Calu3 (cell line): Measurements from ENCODE around the gene ANXA3. TPM values are rescaled to one million over a fixed set of nuclear protein-coding genes. Genes with fewer than 3 reads are reported as not detected.

Experiments
- BruUV-seq: library from RNA; stranded (reverse); fragments of 400-500 nt; replicated peaks from 2 replicates; lab custom pipeline; 2021; lab: Mats Ljungman, UMichigan
- CTCF ChIA-PET: fragments of 300-600 bp; sonication (Branson Sonifier 250); formaldehyde crosslinking; loops from one replicate; lab custom pipeline; 2022; ENCODE audit warnings: antibody characterized with exemption; lab: Charles Lee
- DNase-seq: peaks from one replicate; pipeline ENCODE4 v3.0.0; 2022
- H3K27ac Mint-ChIP-seq: one replicate; pipeline ENCODE4 v1.8.0; 2022; ENCODE audit warnings: mixed read lengths; ENCODE audit not compliant: unreplicated experiment
- H3K27me3 Mint-ChIP-seq: one replicate; pipeline ENCODE4 v1.8.0; 2022; ENCODE audit warnings: mixed read lengths; ENCODE audit not compliant: unreplicated experiment
- H3K36me3 Mint-ChIP-seq: one replicate; pipeline ENCODE4 v1.8.0; 2022; ENCODE audit warnings: mild to moderate bottlenecking, moderate library complexity, mixed read lengths; ENCODE audit not compliant: insufficient read depth, unreplicated experiment
- H3K4me1 Mint-ChIP-seq: one replicate; pipeline ENCODE4 v1.8.0; 2022; ENCODE audit warnings: mild to moderate bottlenecking, low read depth, mixed read lengths; ENCODE audit not compliant: unreplicated experiment
- H3K4me3 Mint-ChIP-seq: one replicate; pipeline ENCODE4 v1.8.0; 2022; ENCODE audit warnings: mild to moderate bottlenecking, low read depth, moderate library complexity, mixed read lengths; ENCODE audit not compliant: unreplicated experiment
- H3K9me3 Mint-ChIP-seq: one replicate; pipeline ENCODE4 v1.8.0; 2022; ENCODE audit warnings: low read depth, mixed read lengths; ENCODE audit not compliant: unreplicated experiment
- intact Hi-C: fragments of 100-400 bp; cut with micrococcal nuclease; formaldehyde crosslinking; loops from one replicate; pipeline ENCODE4 v1.10.0; 2022; ENCODE audit not compliant: unreplicated experiment
- total RNA-seq: library from RNA; stranded (reverse); gene quantifications from 2 replicates; pipeline ENCODE4 v1.2.3, GENCODE V29; 2022
- TF ChIP-seq, protein P1 (sequence below): fragments of 200-600 bp; IDR thresholded peaks from one replicate; pipeline ENCODE4 v1.8.0; 2022; ENCODE audit warnings: antibody characterized with exemption; ENCODE audit not compliant: unreplicated experiment

Gene ANXA3
- total RNA-seq, 1 experiment from 2014 or later = 188 TPM

- intact Hi-C loops = no loop called here
- TF ChIP-seq, protein P1, sequence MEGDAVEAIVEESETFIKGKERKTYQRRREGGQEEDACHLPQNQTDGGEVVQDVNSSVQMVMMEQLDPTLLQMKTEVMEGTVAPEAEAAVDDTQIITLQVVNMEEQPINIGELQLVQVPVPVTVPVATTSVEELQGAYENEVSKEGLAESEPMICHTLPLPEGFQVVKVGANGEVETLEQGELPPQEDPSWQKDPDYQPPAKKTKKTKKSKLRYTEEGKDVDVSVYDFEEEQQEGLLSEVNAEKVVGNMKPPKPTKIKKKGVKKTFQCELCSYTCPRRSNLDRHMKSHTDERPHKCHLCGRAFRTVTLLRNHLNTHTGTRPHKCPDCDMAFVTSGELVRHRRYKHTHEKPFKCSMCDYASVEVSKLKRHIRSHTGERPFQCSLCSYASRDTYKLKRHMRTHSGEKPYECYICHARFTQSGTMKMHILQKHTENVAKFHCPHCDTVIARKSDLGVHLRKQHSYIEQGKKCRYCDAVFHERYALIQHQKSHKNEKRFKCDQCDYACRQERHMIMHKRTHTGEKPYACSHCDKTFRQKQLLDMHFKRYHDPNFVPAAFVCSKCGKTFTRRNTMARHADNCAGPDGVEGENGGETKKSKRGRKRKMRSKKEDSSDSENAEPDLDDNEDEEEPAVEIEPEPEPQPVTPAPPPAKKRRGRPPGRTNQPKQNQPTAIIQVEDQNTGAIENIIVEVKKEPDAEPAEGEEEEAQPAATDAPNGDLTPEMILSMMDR = no peak
- Mint-ChIP-seq H3K36me3 (peaks cover 60% of the 10 kb centered on the region), H3K4me1 (peaks cover 9% of the 10 kb centered on the region), H3K27ac (no peak overlapping the region), H3K27me3 (no peaks in the 10 kb centered on the region), H3K4me3 (no peak overlapping the region), H3K9me3 (no peaks in the 10 kb centered on the region)
- BruUV-seq = no TSS peak
- no peak for DNase-seq
- CTCF ChIA-PET = no interaction called here
Observed at GRCh38 chr4:78578674-78579425, 27.3 kb downstream of the ANXA3 start.

GRCh38 chr4:78581618-78582017 lies 30.0 kb downstream of the ANXA3 start:
- no peaks in the 10 kb centered on the region for H3K9me3 Mint-ChIP-seq
- H3K27me3 Mint-ChIP-seq = no peaks in the 10 kb centered on the region
- no peak overlapping the region for H3K27ac Mint-ChIP-seq
- CTCF ChIA-PET = no interaction called here
- peaks cover 47% of the 10 kb centered on the region for H3K36me3 Mint-ChIP-seq
- no TSS peak for BruUV-seq
- DNase-seq = no peak
- intact Hi-C loops = no loop called here
- H3K4me3 Mint-ChIP-seq = no peak overlapping the region
- peaks cover 23% of the 10 kb centered on the region for H3K4me1 Mint-ChIP-seq
- TF ChIP-seq, protein P1 = no peak

- H3K4me1 Mint-ChIP-seq = peaks cover 31% of the 10 kb centered on the region
- H3K9me3 Mint-ChIP-seq = no peaks in the 10 kb centered on the region
- H3K36me3 Mint-ChIP-seq = peaks cover 40% of the 10 kb centered on the region
- H3K4me3 Mint-ChIP-seq = no peak overlapping the region
- BruUV-seq = no TSS peak
- no peaks in the 10 kb centered on the region for H3K27me3 Mint-ChIP-seq
- H3K27ac Mint-ChIP-seq = peak overlapping the region; percentile 60
- CTCF ChIA-PET = no interaction called here
- DNase-seq = no peak
- TF ChIP-seq, protein P1 = no peak
- intact Hi-C loops = no loop called here
Observed at GRCh38 chr4:78584863-78585547, 33.4 kb downstream of the ANXA3 start.

GRCh38 chr4:78585633-78586032 lies 34.1 kb downstream of the ANXA3 start:
- H3K36me3 Mint-ChIP-seq = peaks cover 39% of the 10 kb centered on the region
- no peak overlapping the region for H3K4me3 Mint-ChIP-seq
- BruUV-seq = no TSS peak
- no peak overlapping the region for H3K27ac Mint-ChIP-seq
- intact Hi-C loops = no loop called here
- DNase-seq = no peak
- H3K27me3 Mint-ChIP-seq = no peaks in the 10 kb centered on the region
- peaks cover 31% of the 10 kb centered on the region for H3K4me1 Mint-ChIP-seq
- no peaks in the 10 kb centered on the region for H3K9me3 Mint-ChIP-seq
- CTCF ChIA-PET = no interaction called here
- TF ChIP-seq, protein P1 = no peak
